Inferior parietal cortex (tissue), 1 donor: ENCODE results near the gene SYT15B.
"Not testable (repeated sequence)": the region's sequence is repeated elsewhere in the genome, so short reads cannot be mapped to it uniquely, and the experiment has no call there.

Source experiments
- DNase-seq: peaks from one replicate; pipeline ENCODE4 v3.0.0-alpha.2; 2016; ENCODE audit errors: extremely low spot score

The SYT15B gene

DNA sequence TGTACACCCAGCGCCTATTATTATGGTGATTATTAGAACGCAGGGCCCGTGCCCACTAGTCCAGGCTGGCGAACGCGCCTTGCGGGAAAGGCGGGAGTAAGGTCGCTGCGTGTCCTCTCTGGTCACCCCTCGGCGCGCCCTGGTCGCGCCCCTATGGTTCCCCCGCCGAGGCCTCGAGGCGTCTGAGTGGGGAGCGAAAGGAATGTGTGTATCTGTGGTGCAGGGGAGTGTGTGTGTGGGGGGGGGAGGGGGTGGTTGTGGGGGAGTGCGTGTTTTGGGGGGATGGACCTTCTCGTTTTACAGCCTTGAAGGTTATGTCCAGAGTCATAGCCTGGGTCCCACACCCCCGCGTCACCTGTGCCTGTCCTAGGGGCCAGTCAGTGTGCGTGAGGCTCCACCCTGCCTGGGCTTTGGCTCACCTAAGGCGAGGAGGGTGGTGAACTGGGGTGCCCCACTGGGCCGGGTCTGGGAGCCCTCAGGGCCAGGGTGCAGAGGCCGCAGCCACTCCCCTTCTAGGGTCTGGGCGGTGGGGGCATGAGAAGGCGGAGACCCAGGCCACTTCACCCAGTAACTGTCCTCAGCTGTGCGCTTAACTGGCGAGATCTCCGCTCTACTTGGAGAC is at the start of gene SYT15B:
SYT15B (minus strand) TSS at position 39 of the 622 bp plus-strand sequence. CDS start 952 bp downstream, outside the sequence.
- not testable (repeated sequence) for DNase-seq

DNA sequence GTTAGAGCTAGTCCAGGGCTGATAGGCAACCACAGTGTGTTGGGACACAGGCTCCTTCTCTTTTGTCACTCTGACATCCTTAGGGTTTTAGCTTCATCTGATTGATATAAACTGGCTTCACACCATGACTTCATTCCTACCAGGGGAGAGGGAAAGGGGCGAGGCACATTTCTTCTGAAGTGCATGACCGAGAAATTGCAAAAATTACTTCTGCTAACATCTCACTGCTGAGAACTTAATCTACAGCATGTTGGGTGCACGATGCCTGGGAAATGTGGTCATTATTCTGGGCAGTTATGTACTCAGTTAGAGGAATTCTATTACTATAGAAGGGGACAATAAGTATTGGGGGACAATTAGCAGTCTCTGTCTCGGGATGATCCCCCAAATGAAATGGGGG is 16.2 kb upstream of the SYT15B start:
- DNase-seq, result not testable (repeated sequence)

DNA sequence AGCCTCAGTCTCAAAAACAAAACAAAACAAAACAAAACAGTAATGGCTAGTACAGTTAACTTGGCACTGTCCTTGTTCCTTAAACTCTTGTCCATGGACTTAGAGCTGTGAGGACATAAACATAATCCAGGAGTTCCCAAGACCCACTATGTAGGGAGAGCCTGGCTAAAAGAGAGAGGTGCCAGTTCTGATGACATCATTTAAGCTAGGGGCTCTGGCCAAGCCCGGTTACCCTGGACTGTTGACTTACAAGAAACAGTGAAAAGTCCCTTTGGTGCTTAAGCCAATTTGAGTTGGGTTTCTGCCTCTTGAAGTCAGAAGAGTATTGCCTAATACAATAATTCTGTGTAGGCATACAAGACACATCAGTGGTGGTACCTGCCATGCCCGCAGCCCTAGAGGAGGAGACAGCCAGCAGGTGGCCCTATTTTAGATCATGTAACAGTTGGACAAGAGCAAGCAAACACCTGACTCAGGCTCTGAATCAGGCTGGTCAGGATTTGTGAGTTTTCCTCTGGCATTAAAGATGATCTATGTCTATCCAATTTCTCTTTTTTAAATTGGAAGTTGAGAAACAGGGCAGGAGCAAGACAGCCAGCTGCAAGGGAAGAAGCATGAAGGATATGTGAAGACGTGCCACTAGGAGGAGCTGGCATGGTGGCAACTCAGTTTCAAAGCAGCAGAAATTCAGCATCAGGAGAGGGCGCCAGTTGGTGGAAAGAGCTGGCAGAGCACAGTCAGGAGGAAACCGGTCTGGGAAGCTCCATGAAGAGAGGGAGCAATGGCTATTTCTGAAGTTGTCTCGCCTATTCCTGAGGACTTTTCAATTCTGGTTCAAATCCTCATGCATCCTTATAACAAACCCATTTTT is 12.2 kb upstream of the SYT15B start:
- peak; percentile 25 for DNase-seq

DNA sequence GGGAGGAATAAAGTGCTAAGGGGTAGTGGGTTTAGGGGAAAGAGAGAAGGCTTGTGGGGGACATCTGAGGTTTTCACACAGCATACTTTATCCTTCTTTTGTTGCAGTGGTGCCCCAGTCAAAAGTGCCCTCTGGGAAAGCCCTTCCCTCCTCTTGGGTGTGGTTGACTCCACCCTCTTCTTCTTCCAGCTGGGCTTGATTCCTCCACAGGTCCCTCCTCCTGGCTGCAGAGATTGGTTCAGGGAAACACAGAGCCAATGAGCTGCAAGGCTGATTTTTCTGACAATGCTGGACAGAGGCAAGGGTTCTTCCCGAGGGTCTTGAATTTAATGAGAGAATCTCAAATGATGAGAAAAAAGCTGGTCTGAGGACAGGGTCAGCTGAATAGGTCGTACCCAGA is 7.4 kb upstream of the SYT15B start:
- not testable (repeated sequence) for DNase-seq

DNA sequence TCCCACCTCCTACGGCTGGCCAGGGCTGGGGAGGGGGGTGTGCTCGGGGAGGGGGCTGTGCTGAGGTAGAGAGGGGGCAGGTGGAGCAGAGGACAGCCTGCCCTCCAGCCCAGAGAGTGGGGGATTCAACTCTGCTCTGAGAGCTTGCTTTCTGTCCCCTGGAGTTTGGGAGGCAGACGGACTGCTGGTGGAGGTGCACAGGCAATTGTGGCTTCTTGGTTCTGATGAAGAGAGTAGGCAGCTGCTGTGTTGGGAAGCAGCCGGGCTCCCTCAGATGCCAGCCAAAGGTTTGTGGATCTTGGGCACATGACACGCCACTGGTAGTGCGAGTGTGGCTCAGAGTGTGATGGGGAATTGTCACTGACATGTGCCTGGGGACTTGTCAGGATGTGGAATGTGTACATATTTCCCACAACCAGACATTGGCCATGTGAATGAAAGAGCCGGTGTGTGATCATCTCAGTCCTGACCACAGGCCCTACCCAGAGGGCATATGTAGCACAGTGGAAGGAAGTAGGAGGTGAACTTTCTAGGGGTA is 5.3 kb upstream of the SYT15B start:
- not testable (repeated sequence) for DNase-seq

DNA sequence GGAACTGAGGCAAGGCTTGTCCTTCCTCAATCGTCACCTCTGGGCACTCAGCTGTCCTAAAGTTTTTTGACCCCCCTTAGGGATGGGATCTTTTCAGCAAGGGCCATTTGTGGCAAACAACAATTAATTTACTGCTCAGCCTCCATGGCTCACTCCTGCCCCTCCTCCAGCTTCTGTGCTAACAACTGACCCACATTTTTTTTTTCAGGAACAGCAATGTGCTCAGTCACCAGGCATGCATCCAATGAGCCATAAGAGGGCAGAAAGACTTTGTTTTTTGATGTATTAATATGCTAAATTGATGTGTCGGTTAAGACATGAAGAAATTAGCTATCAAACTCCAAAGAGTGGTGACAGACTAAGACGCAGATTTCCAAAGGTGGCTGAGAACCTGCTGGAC is 4.7 kb upstream of the SYT15B start:
- not testable (repeated sequence) for DNase-seq

DNA sequence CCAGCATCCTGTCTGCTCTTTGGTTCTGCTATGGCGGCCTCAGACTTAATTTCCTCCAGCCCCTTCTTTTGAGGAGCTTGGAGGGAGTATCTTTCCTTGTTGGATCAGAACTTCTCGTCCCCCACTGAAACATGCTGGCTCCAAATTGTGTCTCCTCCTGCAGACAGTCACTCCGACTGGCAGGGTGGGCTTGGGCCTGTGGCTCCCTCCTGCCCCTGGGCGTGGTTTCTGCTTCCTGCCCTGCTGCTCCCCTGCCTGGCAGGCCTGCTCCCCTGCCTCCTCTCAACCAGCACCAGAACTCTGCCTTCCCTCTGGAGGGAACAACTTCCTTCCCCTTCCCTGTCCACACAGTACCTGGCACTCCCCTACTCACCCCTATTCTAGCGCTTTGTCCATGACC is 3.8 kb upstream of the SYT15B start:
- DNase-seq, result not testable (repeated sequence)

DNA sequence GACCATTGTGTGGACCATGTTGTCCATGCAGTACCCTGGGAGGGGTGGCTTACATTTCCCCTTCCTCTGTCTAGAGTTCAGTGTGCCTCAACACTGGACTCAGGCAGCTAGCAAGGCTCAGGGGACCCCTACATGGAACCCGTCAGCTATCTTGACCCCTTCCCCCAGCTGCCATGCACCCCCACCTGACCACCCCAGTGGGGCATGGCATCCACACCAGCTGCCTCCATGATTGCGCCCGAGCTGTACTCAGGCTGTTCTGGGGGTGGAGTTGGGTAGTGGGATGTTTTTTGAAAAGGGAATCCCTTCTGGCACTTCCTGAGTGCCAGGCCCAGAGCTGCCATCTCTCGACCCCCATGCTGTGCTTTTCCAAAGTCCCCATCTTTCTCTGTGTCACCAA is 1.8 kb upstream of the SYT15B start:
- DNase-seq, result not testable (repeated sequence)

DNA sequence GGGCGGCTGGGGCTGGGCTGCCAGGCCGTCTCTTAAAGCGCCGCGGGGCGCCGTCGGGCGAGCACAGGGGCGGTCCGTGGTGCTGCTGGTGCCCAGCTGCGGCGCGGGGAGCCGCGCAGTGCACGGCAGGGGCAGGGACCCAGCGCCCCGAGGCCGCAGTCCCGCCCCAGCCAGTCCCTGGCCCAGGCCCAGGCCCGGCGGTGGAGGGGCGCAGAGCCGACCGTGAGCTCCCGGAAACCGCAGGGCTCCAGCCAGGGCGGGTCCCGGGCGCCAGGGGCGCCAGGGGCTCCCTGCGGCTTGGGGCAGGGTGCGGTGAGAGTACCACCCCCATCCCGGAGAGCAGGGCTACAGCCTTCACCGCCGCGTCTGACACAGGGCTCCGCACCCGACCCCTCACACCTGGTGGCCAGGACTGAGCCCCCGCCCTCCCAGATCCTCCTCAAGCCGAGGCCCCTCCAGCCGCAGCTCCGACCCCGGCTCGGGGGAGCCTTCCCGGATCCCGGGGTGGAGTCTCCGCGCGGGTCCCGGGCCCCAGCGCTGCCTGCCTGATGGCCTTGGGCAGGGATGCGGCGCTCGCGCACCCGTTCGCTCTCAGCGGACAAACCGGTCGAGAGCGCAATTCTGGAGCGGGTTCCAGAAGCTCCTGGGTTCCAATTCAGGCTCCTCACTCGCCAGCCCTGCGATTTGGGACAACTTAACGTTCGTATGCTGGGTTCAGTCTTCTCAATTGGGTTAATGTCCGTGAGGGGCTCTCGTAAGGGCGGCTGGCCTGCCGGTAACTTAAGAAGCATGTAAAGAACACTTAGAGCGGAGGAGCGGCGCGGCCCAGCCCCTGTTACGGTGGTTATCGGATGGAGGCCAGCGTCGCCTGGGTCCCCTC is 478 bp downstream of the SYT15B start:
- not testable (repeated sequence) for DNase-seq

DNA sequence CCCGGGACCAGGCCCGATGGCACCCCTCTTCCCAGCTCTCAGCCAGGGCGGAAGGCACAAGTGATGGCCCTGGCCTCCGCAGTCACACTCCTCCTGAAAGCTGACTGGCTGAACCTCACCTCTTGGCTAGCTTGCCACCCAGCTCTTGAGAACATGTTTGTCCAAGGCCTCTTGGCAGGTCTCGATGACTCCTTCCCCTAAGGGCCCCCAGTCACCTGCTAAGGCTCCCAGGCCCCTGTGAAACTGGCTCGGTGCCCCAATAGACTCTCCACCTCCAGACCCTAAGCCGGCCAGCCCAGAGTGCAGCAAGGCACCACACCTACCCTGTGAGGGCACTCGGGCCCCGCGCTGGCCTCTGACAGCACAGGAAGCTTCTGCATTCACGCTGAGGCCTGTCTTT is 4.5 kb downstream of the SYT15B start:
- not testable (repeated sequence) for DNase-seq

DNA sequence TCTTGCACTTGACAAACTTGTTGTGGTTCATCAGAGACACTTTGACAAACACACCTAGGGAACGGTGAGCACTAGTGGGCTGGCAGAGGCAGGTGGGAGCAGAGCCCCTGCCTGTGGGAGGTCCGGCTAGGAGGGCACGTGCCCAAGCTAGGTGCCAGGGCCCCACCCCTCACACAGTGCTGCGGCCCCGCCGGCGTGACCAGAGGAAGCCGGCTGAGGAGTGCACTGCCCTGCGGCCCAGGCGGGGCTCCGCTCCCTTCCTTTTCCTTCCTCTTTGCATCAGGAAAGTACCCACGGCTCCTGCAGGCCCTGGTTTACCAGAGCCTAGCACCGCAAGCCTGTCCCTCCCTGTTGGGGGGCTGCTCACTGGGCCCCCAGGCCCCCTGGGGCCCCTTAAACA is 7.2 kb downstream of the SYT15B start:
- not testable (repeated sequence) for DNase-seq

DNA sequence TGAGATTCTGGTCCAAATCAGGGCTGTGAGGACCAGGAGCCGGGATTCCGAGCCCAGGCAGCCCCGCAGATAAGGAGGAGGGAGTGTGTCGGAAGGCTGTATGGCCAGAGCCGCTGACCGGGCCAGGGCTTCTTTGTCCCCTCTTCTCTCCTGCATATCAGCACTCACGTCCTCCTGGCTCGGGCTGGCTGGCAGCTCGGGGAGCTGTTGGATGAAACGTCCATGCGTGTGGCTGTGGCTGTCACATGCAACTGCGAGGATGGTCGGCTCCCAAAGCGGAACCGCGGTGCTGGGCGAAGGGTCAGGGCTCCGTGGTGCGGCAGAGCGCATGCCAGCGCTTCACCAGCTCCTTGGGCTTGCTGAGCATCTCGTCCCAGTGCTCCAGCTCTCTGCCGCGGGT is 9.5 kb downstream of the SYT15B start:
- not testable (repeated sequence) for DNase-seq

DNA sequence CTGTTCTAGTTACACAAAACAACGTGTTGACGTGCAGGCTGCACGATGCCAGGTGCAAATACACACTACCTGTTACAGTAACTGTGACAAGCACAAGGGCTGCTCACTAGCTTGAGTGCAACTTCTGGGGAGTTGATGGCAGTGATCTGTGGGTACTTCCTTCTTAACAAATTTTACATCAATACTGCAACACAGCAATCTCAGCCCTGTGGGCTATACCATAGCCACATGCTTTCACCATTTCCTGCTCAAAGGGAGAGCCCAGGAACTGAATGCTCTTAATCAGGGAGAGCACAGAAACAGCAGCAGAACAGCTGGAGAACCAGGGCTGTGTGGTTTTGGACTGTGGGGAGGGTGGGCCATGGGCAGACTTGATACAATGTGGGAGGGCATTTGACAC is 10.2 kb downstream of the SYT15B start:
- not testable (repeated sequence) for DNase-seq

DNA sequence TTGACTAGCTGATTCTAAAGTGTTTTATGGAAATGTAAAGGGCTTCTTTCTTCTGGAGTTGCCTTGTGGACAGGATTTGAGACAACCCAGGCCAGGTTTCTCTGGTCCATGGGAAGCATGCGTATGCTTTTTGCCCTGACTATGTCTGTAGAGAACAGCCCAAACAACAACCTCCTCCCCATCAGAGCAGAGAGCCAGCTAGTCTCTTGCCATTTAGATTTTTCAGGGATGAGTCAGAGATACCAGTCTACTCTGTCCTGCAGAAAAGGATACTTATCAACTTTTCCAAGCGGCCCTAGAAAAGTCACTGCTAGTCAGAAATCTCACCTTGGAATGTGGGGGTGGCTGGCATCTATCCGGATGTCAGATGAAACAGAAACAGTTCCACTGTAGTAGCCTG is 11.6 kb downstream of the SYT15B start:
- DNase-seq, result not testable (repeated sequence)

DNA sequence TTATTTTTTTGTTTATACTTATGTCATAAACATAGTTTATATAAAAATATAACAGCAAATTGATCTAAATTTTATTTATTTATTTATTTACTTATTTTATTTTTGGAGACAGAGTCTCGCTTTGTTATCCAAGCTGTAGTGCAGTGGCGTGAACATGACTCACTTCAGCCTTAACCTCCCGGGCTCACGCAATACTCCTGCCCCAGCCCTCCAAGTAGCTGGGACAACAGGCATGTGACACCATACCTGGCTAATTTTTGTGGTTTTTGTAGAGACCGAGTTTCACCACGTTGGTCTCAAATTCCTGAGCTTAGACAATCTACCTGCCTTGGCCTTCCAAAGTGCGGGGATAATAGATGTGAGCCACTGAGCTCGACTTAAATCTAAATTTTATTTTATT is 13.0 kb downstream of the SYT15B start:
- DNase-seq, result not testable (repeated sequence)

DNA sequence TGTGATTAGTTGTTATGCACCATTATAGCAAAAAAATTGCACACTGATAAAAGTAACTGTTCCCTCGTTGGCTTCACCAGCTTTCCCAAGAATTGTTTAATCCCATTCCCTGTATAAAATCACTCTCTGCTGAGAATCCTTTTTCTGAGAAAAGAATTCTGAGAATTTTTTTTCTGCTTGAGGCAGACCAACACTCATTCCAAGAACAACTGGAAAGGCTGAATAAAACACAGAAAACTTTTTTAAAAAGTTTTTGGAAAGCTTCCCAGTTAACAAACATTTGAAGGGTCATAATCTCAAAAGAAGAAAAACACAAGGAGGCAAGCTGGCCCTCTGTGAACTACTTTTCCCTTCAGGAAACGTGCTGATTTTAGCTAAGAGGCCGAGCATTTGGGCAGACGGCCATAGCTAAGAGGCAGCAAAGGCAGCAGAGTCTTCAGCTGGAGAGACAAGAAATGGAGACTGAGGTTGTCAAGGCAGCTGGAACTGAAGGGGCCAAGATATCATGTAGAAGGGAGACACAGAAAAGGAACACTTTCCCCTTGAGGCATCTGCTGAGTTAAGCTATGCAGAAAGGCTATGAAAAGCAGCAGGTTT is 16.5 kb downstream of the SYT15B start:
- DNase-seq, result not testable (repeated sequence)

DNA sequence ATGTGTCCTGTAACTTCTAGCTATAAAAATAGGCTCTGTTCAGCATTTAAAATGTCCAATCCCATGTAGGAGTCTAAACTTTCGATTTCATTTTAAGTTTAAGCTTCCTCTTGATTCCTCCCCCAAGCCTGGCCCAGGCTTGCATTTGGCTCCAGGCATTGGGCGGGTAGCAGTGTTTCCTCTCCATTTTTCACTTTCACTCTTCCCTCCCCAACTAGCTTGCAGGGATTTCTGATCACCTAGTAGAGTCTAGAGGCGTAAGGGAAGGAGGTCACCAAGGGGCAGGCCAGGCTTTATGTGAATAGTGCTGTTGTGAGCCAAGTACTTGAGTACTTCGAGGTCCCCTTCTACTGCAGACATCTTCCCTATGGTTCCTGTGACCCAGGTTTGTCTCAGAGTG is 18.5 kb downstream of the SYT15B start:
- DNase-seq, result not testable (repeated sequence)

DNA sequence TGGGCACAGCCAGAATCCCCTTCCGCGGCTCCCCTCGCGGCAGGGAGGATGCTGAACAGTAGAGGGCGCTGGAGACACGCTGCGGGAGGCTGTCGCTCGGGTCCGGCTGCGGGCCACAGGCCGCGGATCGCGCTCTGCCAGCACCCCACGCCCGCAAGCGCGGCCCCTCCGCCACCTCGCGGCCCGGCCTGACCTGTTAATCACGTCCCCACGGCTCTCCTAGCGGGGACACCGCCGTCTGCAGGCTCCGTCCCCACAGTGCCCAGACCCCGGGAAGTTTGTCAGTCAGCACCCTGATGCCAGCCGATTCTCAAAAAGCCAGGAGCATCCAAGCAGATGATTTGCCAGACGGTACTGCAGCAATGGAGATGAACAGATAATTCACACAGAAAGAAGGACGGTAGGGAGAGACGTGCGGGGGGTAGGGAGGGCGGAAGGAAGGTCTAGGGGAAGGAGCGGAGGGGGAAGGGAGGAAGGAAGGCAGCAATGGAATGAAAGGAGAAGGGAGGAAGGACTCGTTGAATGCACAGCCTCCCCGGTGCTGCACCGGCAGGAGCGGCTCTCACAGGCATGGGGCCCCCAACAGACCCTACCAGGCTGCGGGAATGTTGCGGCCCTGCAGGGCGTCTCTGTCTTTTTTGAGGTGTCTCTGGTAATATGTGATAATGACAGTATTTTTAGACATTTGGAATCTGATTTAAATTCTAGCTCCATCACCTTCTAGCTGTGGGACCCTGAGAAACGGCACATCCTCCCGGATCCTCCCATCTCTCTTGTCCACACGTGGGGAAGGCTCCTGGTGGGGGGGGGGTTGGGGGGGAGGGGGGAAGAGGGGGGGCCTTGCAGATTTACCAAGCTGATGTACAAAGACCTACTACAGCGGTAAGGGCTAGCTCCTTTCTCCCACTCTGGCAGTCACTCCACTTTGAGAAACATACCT is 19.5 kb downstream of the SYT15B start:
- peak; percentile 0 for DNase-seq

DNA sequence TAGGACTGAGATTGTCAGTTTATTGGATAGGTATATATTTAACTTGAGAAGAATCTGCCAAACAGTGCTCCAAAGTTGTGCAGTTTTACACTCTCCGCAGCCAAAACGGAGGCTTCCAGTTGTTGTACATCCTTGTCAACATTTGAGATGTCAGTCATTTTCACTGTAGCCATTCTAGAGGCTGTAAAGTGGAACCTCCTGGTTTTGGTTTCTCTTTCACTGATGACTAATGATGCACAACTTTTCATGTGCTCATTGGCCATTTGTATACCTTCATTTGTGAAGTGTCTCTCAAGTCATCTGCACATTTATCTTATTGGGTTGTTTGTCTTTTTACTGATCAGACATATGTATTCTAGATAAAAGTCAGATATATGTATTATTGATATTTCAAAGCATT is 22.5 kb downstream of the SYT15B start:
- DNase-seq, result not testable (repeated sequence)

DNA sequence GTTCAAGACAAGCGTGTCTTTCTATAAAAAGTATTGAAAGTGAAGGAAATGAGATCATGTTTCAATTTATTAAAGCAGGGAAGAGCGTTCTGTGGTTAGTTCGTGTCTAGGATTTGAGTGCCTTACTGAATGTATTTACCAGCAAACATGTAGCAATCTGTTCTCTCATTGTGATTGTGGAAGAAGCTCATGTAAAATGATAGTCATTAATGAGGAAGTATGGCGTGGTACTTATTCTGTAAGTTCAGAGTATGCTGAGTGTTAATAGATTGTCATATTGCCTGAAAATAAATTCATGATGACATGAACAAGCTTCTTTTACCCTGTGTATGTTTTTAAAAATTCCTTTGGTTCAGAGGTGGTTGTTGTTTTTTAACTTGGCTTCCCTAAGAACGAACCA is 32.5 kb downstream of the SYT15B start:
- not testable (repeated sequence) for DNase-seq
